H9 (cell line): ENCODE results near the gene ST7L. TPM values are rescaled to one million over a fixed set of nuclear protein-coding genes. Genes with fewer than 3 reads are reported as not detected.

Experiments
- DNase-seq: peaks from one replicate; pipeline ENCODE4 v3.0.0-alpha.2; 2017
- H2AFZ ChIP-seq: one replicate; pipeline ENCODE4 v1.6.1; 2013; ENCODE audit warnings: mild to moderate bottlenecking, low read length, control low read depth, moderate library complexity
- H2AK5ac ChIP-seq: 2 replicates; pipeline ENCODE4 v1.6.1; 2013; ENCODE audit warnings: low read length, control low read depth, mixed read lengths; ENCODE audit not compliant: insufficient read length
- H2BK120ac ChIP-seq: one replicate; pipeline ENCODE4 v1.6.1; 2013; ENCODE audit warnings: low read depth, mild to moderate bottlenecking, low read length, control low read depth, inconsistent platforms; ENCODE audit not compliant: poor library complexity, severe bottlenecking
- H2BK12ac ChIP-seq: 2 replicates; pipeline ENCODE4 v1.6.1; 2013; ENCODE audit warnings: low read length, control low read depth, mixed read lengths, low read depth; ENCODE audit not compliant: insufficient read length
- H2BK15ac ChIP-seq: 2 replicates; pipeline ENCODE4 v1.6.1; 2013; ENCODE audit warnings: low read depth, low read length, control low read depth
- H2BK20ac ChIP-seq: one replicate; pipeline ENCODE4 v1.6.1; 2013; ENCODE audit warnings: low read depth, mild to moderate bottlenecking, low read length, control low read depth, inconsistent platforms; ENCODE audit not compliant: poor library complexity, severe bottlenecking
- H2BK5ac ChIP-seq: 2 replicates; pipeline ENCODE4 v1.6.1; 2013; ENCODE audit warnings: low read length, control low read depth, mixed read lengths; ENCODE audit not compliant: insufficient read length
- H3K14ac ChIP-seq: 2 replicates; pipeline ENCODE4 v1.6.1; 2013; ENCODE audit warnings: low read length, control low read depth; ENCODE audit not compliant: insufficient read depth
- H3K18ac ChIP-seq: 2 replicates; pipeline ENCODE4 v1.6.1; 2013; ENCODE audit warnings: low read depth, mild to moderate bottlenecking, mixed read lengths, low read length, control low read depth; ENCODE audit not compliant: insufficient read length
- H3K23ac ChIP-seq: 2 replicates; pipeline ENCODE4 v1.6.1; 2013; ENCODE audit warnings: low read length, control low read depth, mixed read lengths, low read depth; ENCODE audit not compliant: insufficient read length
- H3K23me2 ChIP-seq: 2 replicates; pipeline ENCODE4 v1.6.1; 2013; ENCODE audit warnings: low read depth, mild to moderate bottlenecking, mixed read lengths, low read length, control low read depth; ENCODE audit not compliant: insufficient read length, poor library complexity, severe bottlenecking
- H3K27ac ChIP-seq: 2 replicates; pipeline ENCODE4 v1.5.1; 2013; ENCODE audit warnings: low read length, control low read depth, mixed read lengths, low read depth; ENCODE audit not compliant: insufficient read length
- H3K27me3 ChIP-seq: 2 replicates; pipeline ENCODE4 v1.6.1; 2013; ENCODE audit warnings: low read length, control low read depth, inconsistent platforms; ENCODE audit not compliant: insufficient read depth
- H3K4ac ChIP-seq: 2 replicates; pipeline ENCODE4 v1.6.1; 2013; ENCODE audit warnings: low read depth, mild to moderate bottlenecking, control low read depth, inconsistent platforms, low read length, moderate library complexity
- H3K4me1 ChIP-seq: 2 replicates; pipeline ENCODE4 v1.6.1; 2013; ENCODE audit warnings: low read length, control low read depth, inconsistent platforms; ENCODE audit not compliant: insufficient read depth
- H3K4me2 ChIP-seq: 2 replicates; pipeline ENCODE4 v1.6.1; 2013; ENCODE audit warnings: low read length, control low read depth, mixed read lengths; ENCODE audit not compliant: insufficient read length, insufficient read depth
- H3K56ac ChIP-seq: 2 replicates; pipeline ENCODE4 v1.6.1; 2013; ENCODE audit warnings: low read depth, mild to moderate bottlenecking, mixed read lengths, low read length, control low read depth; ENCODE audit not compliant: insufficient read length
- H3K79me1 ChIP-seq: 2 replicates; pipeline ENCODE4 v1.6.1; 2013; ENCODE audit warnings: low read depth, mild to moderate bottlenecking, moderate library complexity, low read length, control low read depth, inconsistent platforms; ENCODE audit not compliant: insufficient read depth, poor library complexity, severe bottlenecking
- H3K79me2 ChIP-seq: 2 replicates; pipeline ENCODE4 v1.6.1; 2013; ENCODE audit warnings: low read length, control low read depth, inconsistent platforms; ENCODE audit not compliant: insufficient read depth
- H3K9ac ChIP-seq: 2 replicates; pipeline ENCODE4 v1.6.1; 2013; ENCODE audit warnings: low read length, control low read depth, mixed read lengths; ENCODE audit not compliant: insufficient read length; ENCODE audit errors: extremely low read depth
- H3K9me3 ChIP-seq: one replicate; pipeline ENCODE4 v1.6.1; 2013; ENCODE audit warnings: low read depth, low read length, inconsistent platforms; ENCODE audit not compliant: control insufficient read depth
- H3T11ph ChIP-seq: one replicate; pipeline ENCODE4 v1.6.1; 2013; ENCODE audit warnings: mild to moderate bottlenecking, low read length, control low read depth, inconsistent platforms
- H4K20me1 ChIP-seq: one replicate; pipeline ENCODE4 v1.6.1; 2013; ENCODE audit not compliant: control insufficient read depth, insufficient read length, insufficient read depth
- H4K5ac ChIP-seq: 2 replicates; pipeline ENCODE4 v1.6.1; 2013; ENCODE audit warnings: low read depth, mild to moderate bottlenecking, mixed read lengths, low read length, control low read depth; ENCODE audit not compliant: insufficient read length
- H4K8ac ChIP-seq: replicated peaks from 2 replicates; pipeline ENCODE4 v1.6.1; 2013; ENCODE audit warnings: low read length, control low read depth, mixed read lengths, low read depth; ENCODE audit not compliant: insufficient read length
- H4K91ac ChIP-seq: 2 replicates; pipeline ENCODE4 v1.6.1; 2013; ENCODE audit warnings: low read depth, mild to moderate bottlenecking, moderate library complexity, mixed read lengths, low read length, control low read depth; ENCODE audit not compliant: insufficient read length
- H3K27ac Mint-ChIP-seq, 3 experiments: 2 replicates in 2 of 3; 3 replicates in 1 of 3; pipeline ENCODE4 v1.8.0; 2020 to 2021; ENCODE audit warnings: mixed read lengths in 3 of 3, mild to moderate bottlenecking in 1 of 3, moderate library complexity in 1 of 3
- H3K27me3 Mint-ChIP-seq: 2 replicates; pipeline ENCODE4 v1.8.0; 2021; ENCODE audit warnings: low read depth, mild to moderate bottlenecking, moderate library complexity, mixed read lengths
- H3K36me3 Mint-ChIP-seq, 3 experiments: 2 replicates in 2 of 3; 3 replicates in 1 of 3; pipeline ENCODE4 v1.8.0; 2020 to 2021; ENCODE audit warnings: low read depth in 3 of 3, mixed read lengths in 3 of 3; ENCODE audit not compliant: insufficient read depth in 1 of 3
- H3K4me1 Mint-ChIP-seq, 2 experiments: 2 replicates each; pipeline ENCODE4 v1.8.0; 2020; ENCODE audit warnings: mixed read lengths in 2 of 2
- H3K4me3 Mint-ChIP-seq, 2 experiments: 2 replicates in 1 of 2; 3 replicates in 1 of 2; pipeline ENCODE4 v1.8.0; 2020 to 2021; ENCODE audit warnings: mild to moderate bottlenecking in 2 of 2, mixed read lengths in 2 of 2, moderate library complexity in 1 of 2
- H3K9me3 Mint-ChIP-seq, 2 experiments: 2 replicates in 1 of 2; 3 replicates in 1 of 2; pipeline ENCODE4 v1.8.0; 2020; ENCODE audit warnings: mild to moderate bottlenecking in 2 of 2, mixed read lengths in 2 of 2, moderate library complexity in 1 of 2
- WGBS: extraction: QIAGEN DNeasy Blood & Tissue Kit; methylation state at CpG from one replicate; pipeline ENCODE4 v1.1.7; 2013; ENCODE audit warnings: missing lambda C conversion rate, low lambda C conversion rate, mixed read lengths; ENCODE audit not compliant: insufficient read length; ENCODE audit errors: extremely low coverage; 5-methylcytosine and 5-hydroxymethylcytosine counted together
- total RNA-seq: library from RNA; stranded (reverse); gene quantifications from 2 replicates; pipeline ENCODE4 v1.2.1, GENCODE V29; 2021
- TF ChIP-seq, protein P1 (sequence below): fragments of 200-600 bp; sonication (generic); conservative IDR thresholded peaks from 3 replicates; pipeline ENCODE4 v1.8.0; 2021; ENCODE audit warnings: antibody characterized with exemption, mild to moderate bottlenecking

Gene ST7L
- total RNA-seq, 1 experiment from 2014 or later = 16.0 TPM

GRCh38 chr1:112599477-112599876, 19.5 kb downstream of the ST7L start:
- no peak overlapping the region for H3K18ac ChIP-seq
- H3K9me3 Mint-ChIP-seq = no peaks in the 10 kb centered on the region
- H2BK12ac ChIP-seq = no peak overlapping the region
- no peak overlapping the region for H4K8ac ChIP-seq
- H3K4ac ChIP-seq = no peak overlapping the region
- no peak overlapping the region for H3K4me3 Mint-ChIP-seq
- no peak overlapping the region for H3K56ac ChIP-seq
- H3K4me1 ChIP-seq = no peaks in the 10 kb centered on the region
- no peak overlapping the region for H2BK120ac ChIP-seq
- H3T11ph ChIP-seq = no peak overlapping the region
- no peak overlapping the region for H3K27ac ChIP-seq
- no peaks in the 10 kb centered on the region for H3K79me2 ChIP-seq
- no peaks in the 10 kb centered on the region for H4K20me1 ChIP-seq
- H2BK5ac ChIP-seq = no peak overlapping the region
- H2AFZ ChIP-seq = no peak overlapping the region
- H3K4me2 ChIP-seq = no peak overlapping the region
- no peaks in the 10 kb centered on the region for H3K9me3 ChIP-seq
- H3K4me1 Mint-ChIP-seq = no peaks in the 10 kb centered on the region
- no peak overlapping the region for H4K5ac ChIP-seq
- no peak overlapping the region for H3K14ac ChIP-seq
- WGBS = no CpG with 5 or more reads among the region's 4 CpGs
- no peak overlapping the region for H4K91ac ChIP-seq
- H3K27me3 ChIP-seq = no peaks in the 10 kb centered on the region
- no peak overlapping the region for H2AK5ac ChIP-seq
- H3K23ac ChIP-seq = no peak overlapping the region
- no peak for DNase-seq
- peaks cover 3 to 28% (median 9%) of the 10 kb centered on the region in 3 experiments; a peak in 6 of 7 replicates for H3K36me3 Mint-ChIP-seq
- TF ChIP-seq, protein P1, sequence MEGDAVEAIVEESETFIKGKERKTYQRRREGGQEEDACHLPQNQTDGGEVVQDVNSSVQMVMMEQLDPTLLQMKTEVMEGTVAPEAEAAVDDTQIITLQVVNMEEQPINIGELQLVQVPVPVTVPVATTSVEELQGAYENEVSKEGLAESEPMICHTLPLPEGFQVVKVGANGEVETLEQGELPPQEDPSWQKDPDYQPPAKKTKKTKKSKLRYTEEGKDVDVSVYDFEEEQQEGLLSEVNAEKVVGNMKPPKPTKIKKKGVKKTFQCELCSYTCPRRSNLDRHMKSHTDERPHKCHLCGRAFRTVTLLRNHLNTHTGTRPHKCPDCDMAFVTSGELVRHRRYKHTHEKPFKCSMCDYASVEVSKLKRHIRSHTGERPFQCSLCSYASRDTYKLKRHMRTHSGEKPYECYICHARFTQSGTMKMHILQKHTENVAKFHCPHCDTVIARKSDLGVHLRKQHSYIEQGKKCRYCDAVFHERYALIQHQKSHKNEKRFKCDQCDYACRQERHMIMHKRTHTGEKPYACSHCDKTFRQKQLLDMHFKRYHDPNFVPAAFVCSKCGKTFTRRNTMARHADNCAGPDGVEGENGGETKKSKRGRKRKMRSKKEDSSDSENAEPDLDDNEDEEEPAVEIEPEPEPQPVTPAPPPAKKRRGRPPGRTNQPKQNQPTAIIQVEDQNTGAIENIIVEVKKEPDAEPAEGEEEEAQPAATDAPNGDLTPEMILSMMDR = no peak
- no peaks in the 10 kb centered on the region for H3K23me2 ChIP-seq
- H3K27me3 Mint-ChIP-seq = no peaks in the 10 kb centered on the region
- H3K27ac Mint-ChIP-seq = no peak overlapping the region
- no peaks in the 10 kb centered on the region for H3K79me1 ChIP-seq
- H2BK20ac ChIP-seq = no peak overlapping the region
- H2BK15ac ChIP-seq = no peak overlapping the region
- no peak overlapping the region for H3K9ac ChIP-seq
